H9 (cell line): ENCODE measurements around the gene MTCL1. TPM values are rescaled to one million over a fixed set of nuclear protein-coding genes. Genes with fewer than 3 reads are reported as not detected.

Experiments
- DNase-seq: peaks from one replicate; pipeline ENCODE4 v3.0.0-alpha.2; 2017
- H2AFZ ChIP-seq: one replicate; pipeline ENCODE4 v1.6.1; 2013; ENCODE audit warnings: mild to moderate bottlenecking, low read length, control low read depth, moderate library complexity
- H2AK5ac ChIP-seq: 2 replicates; pipeline ENCODE4 v1.6.1; 2013; ENCODE audit warnings: low read length, control low read depth, mixed read lengths; ENCODE audit not compliant: insufficient read length
- H2BK120ac ChIP-seq: one replicate; pipeline ENCODE4 v1.6.1; 2013; ENCODE audit warnings: low read depth, mild to moderate bottlenecking, low read length, control low read depth, inconsistent platforms; ENCODE audit not compliant: poor library complexity, severe bottlenecking
- H2BK12ac ChIP-seq: 2 replicates; pipeline ENCODE4 v1.6.1; 2013; ENCODE audit warnings: low read length, control low read depth, mixed read lengths, low read depth; ENCODE audit not compliant: insufficient read length
- H2BK15ac ChIP-seq: 2 replicates; pipeline ENCODE4 v1.6.1; 2013; ENCODE audit warnings: low read depth, low read length, control low read depth
- H2BK20ac ChIP-seq: one replicate; pipeline ENCODE4 v1.6.1; 2013; ENCODE audit warnings: low read depth, mild to moderate bottlenecking, low read length, control low read depth, inconsistent platforms; ENCODE audit not compliant: poor library complexity, severe bottlenecking
- H2BK5ac ChIP-seq: 2 replicates; pipeline ENCODE4 v1.6.1; 2013; ENCODE audit warnings: low read length, control low read depth, mixed read lengths; ENCODE audit not compliant: insufficient read length
- H3K14ac ChIP-seq: 2 replicates; pipeline ENCODE4 v1.6.1; 2013; ENCODE audit warnings: low read length, control low read depth; ENCODE audit not compliant: insufficient read depth
- H3K18ac ChIP-seq: 2 replicates; pipeline ENCODE4 v1.6.1; 2013; ENCODE audit warnings: low read depth, mild to moderate bottlenecking, mixed read lengths, low read length, control low read depth; ENCODE audit not compliant: insufficient read length
- H3K23ac ChIP-seq: 2 replicates; pipeline ENCODE4 v1.6.1; 2013; ENCODE audit warnings: low read length, control low read depth, mixed read lengths, low read depth; ENCODE audit not compliant: insufficient read length
- H3K23me2 ChIP-seq: 2 replicates; pipeline ENCODE4 v1.6.1; 2013; ENCODE audit warnings: low read depth, mild to moderate bottlenecking, mixed read lengths, low read length, control low read depth; ENCODE audit not compliant: insufficient read length, poor library complexity, severe bottlenecking
- H3K27ac ChIP-seq: 2 replicates; pipeline ENCODE4 v1.5.1; 2013; ENCODE audit warnings: low read length, control low read depth, mixed read lengths, low read depth; ENCODE audit not compliant: insufficient read length
- H3K27me3 ChIP-seq: 2 replicates; pipeline ENCODE4 v1.6.1; 2013; ENCODE audit warnings: low read length, control low read depth, inconsistent platforms; ENCODE audit not compliant: insufficient read depth
- H3K4ac ChIP-seq: 2 replicates; pipeline ENCODE4 v1.6.1; 2013; ENCODE audit warnings: low read depth, mild to moderate bottlenecking, control low read depth, inconsistent platforms, low read length, moderate library complexity
- H3K4me1 ChIP-seq: 2 replicates; pipeline ENCODE4 v1.6.1; 2013; ENCODE audit warnings: low read length, control low read depth, inconsistent platforms; ENCODE audit not compliant: insufficient read depth
- H3K4me2 ChIP-seq: 2 replicates; pipeline ENCODE4 v1.6.1; 2013; ENCODE audit warnings: low read length, control low read depth, mixed read lengths; ENCODE audit not compliant: insufficient read length, insufficient read depth
- H3K56ac ChIP-seq: 2 replicates; pipeline ENCODE4 v1.6.1; 2013; ENCODE audit warnings: low read depth, mild to moderate bottlenecking, mixed read lengths, low read length, control low read depth; ENCODE audit not compliant: insufficient read length
- H3K79me1 ChIP-seq: 2 replicates; pipeline ENCODE4 v1.6.1; 2013; ENCODE audit warnings: low read depth, mild to moderate bottlenecking, moderate library complexity, low read length, control low read depth, inconsistent platforms; ENCODE audit not compliant: insufficient read depth, poor library complexity, severe bottlenecking
- H3K79me2 ChIP-seq: 2 replicates; pipeline ENCODE4 v1.6.1; 2013; ENCODE audit warnings: low read length, control low read depth, inconsistent platforms; ENCODE audit not compliant: insufficient read depth
- H3K9ac ChIP-seq: 2 replicates; pipeline ENCODE4 v1.6.1; 2013; ENCODE audit warnings: low read length, control low read depth, mixed read lengths; ENCODE audit not compliant: insufficient read length; ENCODE audit errors: extremely low read depth
- H3K9me3 ChIP-seq: one replicate; pipeline ENCODE4 v1.6.1; 2013; ENCODE audit warnings: low read depth, low read length, inconsistent platforms; ENCODE audit not compliant: control insufficient read depth
- H3T11ph ChIP-seq: one replicate; pipeline ENCODE4 v1.6.1; 2013; ENCODE audit warnings: mild to moderate bottlenecking, low read length, control low read depth, inconsistent platforms
- H4K20me1 ChIP-seq: one replicate; pipeline ENCODE4 v1.6.1; 2013; ENCODE audit not compliant: control insufficient read depth, insufficient read length, insufficient read depth
- H4K5ac ChIP-seq: 2 replicates; pipeline ENCODE4 v1.6.1; 2013; ENCODE audit warnings: low read depth, mild to moderate bottlenecking, mixed read lengths, low read length, control low read depth; ENCODE audit not compliant: insufficient read length
- H4K8ac ChIP-seq: replicated peaks from 2 replicates; pipeline ENCODE4 v1.6.1; 2013; ENCODE audit warnings: low read length, control low read depth, mixed read lengths, low read depth; ENCODE audit not compliant: insufficient read length
- H4K91ac ChIP-seq: 2 replicates; pipeline ENCODE4 v1.6.1; 2013; ENCODE audit warnings: low read depth, mild to moderate bottlenecking, moderate library complexity, mixed read lengths, low read length, control low read depth; ENCODE audit not compliant: insufficient read length
- H3K27ac Mint-ChIP-seq, 3 experiments: 2 replicates in 2 of 3; 3 replicates in 1 of 3; pipeline ENCODE4 v1.8.0; 2020 to 2021; ENCODE audit warnings: mixed read lengths in 3 of 3, mild to moderate bottlenecking in 1 of 3, moderate library complexity in 1 of 3
- H3K27me3 Mint-ChIP-seq: 2 replicates; pipeline ENCODE4 v1.8.0; 2021; ENCODE audit warnings: low read depth, mild to moderate bottlenecking, moderate library complexity, mixed read lengths
- H3K36me3 Mint-ChIP-seq, 3 experiments: 2 replicates in 2 of 3; 3 replicates in 1 of 3; pipeline ENCODE4 v1.8.0; 2020 to 2021; ENCODE audit warnings: low read depth in 3 of 3, mixed read lengths in 3 of 3; ENCODE audit not compliant: insufficient read depth in 1 of 3
- H3K4me1 Mint-ChIP-seq, 2 experiments: 2 replicates each; pipeline ENCODE4 v1.8.0; 2020; ENCODE audit warnings: mixed read lengths in 2 of 2
- H3K4me3 Mint-ChIP-seq, 2 experiments: 2 replicates in 1 of 2; 3 replicates in 1 of 2; pipeline ENCODE4 v1.8.0; 2020 to 2021; ENCODE audit warnings: mild to moderate bottlenecking in 2 of 2, mixed read lengths in 2 of 2, moderate library complexity in 1 of 2
- H3K9me3 Mint-ChIP-seq, 2 experiments: 2 replicates in 1 of 2; 3 replicates in 1 of 2; pipeline ENCODE4 v1.8.0; 2020; ENCODE audit warnings: mild to moderate bottlenecking in 2 of 2, mixed read lengths in 2 of 2, moderate library complexity in 1 of 2
- CTCF ChIP-seq: fragments of 200-600 bp; sonication (generic); conservative IDR thresholded peaks from 3 replicates; pipeline ENCODE4 v1.8.0; 2021; ENCODE audit warnings: antibody characterized with exemption, mild to moderate bottlenecking
- WGBS: extraction: QIAGEN DNeasy Blood & Tissue Kit; methylation state at CpG from one replicate; pipeline ENCODE4 v1.1.7; 2013; ENCODE audit warnings: missing lambda C conversion rate, low lambda C conversion rate, mixed read lengths; ENCODE audit not compliant: insufficient read length; ENCODE audit errors: extremely low coverage; 5-methylcytosine and 5-hydroxymethylcytosine counted together
- total RNA-seq: library from RNA; stranded (reverse); gene quantifications from 2 replicates; pipeline ENCODE4 v1.2.1, GENCODE V29; 2021

MTCL1 gene
- total RNA-seq, 1 experiment from 2014 or later: 50.7 TPM

- Histone ChIP-seq H3K79me2 (peaks cover under 1% of the 10 kb centered on the region; the same call in 1 of the 2 replicates), H4K8ac (no peak overlapping the region), H3K23ac (no peak overlapping the region), H3K79me1 (no peaks in the 10 kb centered on the region), H2BK5ac (no peak overlapping the region), H3T11ph (no peak overlapping the region), H3K18ac (no peak overlapping the region), H3K4me2 (no peak overlapping the region), H2BK20ac (no peak overlapping the region), H3K56ac (no peak overlapping the region), H4K20me1 (no peaks in the 10 kb centered on the region), H3K9me3 (no peaks in the 10 kb centered on the region), H3K4ac (no peak overlapping the region), H2BK15ac (no peak overlapping the region), H4K5ac (no peak overlapping the region), H3K4me1 (no peaks in the 10 kb centered on the region; the same call in 1 of the 2 replicates), H2AK5ac (no peak overlapping the region), H2BK120ac (no peak overlapping the region), H2BK12ac (no peak overlapping the region), H2AFZ (no peak overlapping the region), H4K91ac (no peak overlapping the region), H3K9ac (no peak overlapping the region), H3K23me2 (peaks cover 20% of the 10 kb centered on the region), H3K14ac (no peak overlapping the region; the same call in 1 of the 2 replicates), H3K27ac (no peak overlapping the region), H3K27me3 (no peaks in the 10 kb centered on the region; the same call in 1 of the 2 replicates)
- no peak for DNase-seq
- TF ChIP-seq CTCF: no peak
- Mint-ChIP-seq H3K4me3 (peak overlapping the region in 1 of 2 experiments; percentile 85; a peak in 2 of 5 replicates), H3K27me3 (peaks cover 25% of the 10 kb centered on the region), H3K9me3 (peaks cover 0 to 2% of the 10 kb centered on the region in 2 experiments; a peak in 1 of 5 replicates), H3K36me3 (peaks cover 0 to 3% (median 3%) of the 10 kb centered on the region in 3 experiments; a peak in 4 of 7 replicates), H3K4me1 (peaks cover 34 to 35% of the 10 kb centered on the region in 2 experiments), H3K27ac (0 out of 7 replicates have a peak overlapping the region, but pooled peaks of 1 of the 3 experiments have one; percentile 36)
- WGBS: no CpG with 5 or more reads among the region's 25 CpGs
Measured at GRCh38 chr18:8703092-8703709, 2.2 kb upstream of the MTCL1 start.
